DND-41 (cell line): ENCODE data around the gene DNAH17.

ENCODE experiments used
- EZH2 ChIP-seq: IDR thresholded peaks from 3 replicates; pipeline ENCODE4 v1.6.1; 2012; ENCODE audit warnings: borderline replicate concordance, low read depth, mild to moderate bottlenecking, moderate library complexity, low read length, inconsistent platforms; ENCODE audit not compliant: severe bottlenecking
- TF ChIP-seq, protein P1 (sequence below): IDR thresholded peaks from 2 replicates; pipeline ENCODE4 v1.5.1; 2012; ENCODE audit warnings: borderline replicate concordance, low read length, moderate library complexity, mild to moderate bottlenecking; ENCODE audit not compliant: poor library complexity, severe bottlenecking; ENCODE audit errors: extremely low read depth

DNA sequence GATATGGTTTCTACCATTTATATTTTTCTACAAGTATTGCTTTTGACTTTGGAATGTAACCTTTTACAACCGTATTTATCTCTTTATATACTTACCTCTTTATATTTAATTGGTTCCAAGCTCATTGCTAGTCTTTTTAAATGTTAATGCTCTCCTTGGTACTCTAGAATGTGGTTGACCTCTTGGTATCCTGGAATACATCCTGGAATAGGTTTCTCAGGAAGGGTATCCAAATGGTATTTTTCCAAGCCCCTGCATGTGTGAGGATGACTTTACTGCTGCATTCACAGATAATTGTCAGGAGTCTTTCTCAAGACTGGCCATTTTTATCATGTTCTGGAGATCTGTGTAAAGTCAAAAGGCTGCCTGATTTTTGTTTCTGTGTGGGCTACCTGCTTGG, 30.2 kb downstream of the DNAH17 start:
- TF ChIP-seq, protein P1, sequence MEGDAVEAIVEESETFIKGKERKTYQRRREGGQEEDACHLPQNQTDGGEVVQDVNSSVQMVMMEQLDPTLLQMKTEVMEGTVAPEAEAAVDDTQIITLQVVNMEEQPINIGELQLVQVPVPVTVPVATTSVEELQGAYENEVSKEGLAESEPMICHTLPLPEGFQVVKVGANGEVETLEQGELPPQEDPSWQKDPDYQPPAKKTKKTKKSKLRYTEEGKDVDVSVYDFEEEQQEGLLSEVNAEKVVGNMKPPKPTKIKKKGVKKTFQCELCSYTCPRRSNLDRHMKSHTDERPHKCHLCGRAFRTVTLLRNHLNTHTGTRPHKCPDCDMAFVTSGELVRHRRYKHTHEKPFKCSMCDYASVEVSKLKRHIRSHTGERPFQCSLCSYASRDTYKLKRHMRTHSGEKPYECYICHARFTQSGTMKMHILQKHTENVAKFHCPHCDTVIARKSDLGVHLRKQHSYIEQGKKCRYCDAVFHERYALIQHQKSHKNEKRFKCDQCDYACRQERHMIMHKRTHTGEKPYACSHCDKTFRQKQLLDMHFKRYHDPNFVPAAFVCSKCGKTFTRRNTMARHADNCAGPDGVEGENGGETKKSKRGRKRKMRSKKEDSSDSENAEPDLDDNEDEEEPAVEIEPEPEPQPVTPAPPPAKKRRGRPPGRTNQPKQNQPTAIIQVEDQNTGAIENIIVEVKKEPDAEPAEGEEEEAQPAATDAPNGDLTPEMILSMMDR: no peak
- no peak for TF ChIP-seq EZH2
